HG03469 (cell line): ENCODE results near the gene LRRC27.

Experiments used
- ATAC-seq: cut with Tn5 transposase; IDR thresholded peaks from one replicate; pipeline ENCODE4 v1.9.1; 2021; ENCODE audit warnings: mild to moderate bottlenecking, moderate library complexity, moderate number of reproducible peaks; ENCODE audit not compliant: unreplicated experiment

Gene LRRC27

GRCh38 chr10:132300582-132300981 is 31.4 kb upstream of the LRRC27 start:
- no peak for ATAC-seq

GRCh38 chr10:132301371-132302330 is 30.3 kb upstream of the LRRC27 start:
- no peak for ATAC-seq

GRCh38 chr10:132302421-132303310 is 29.3 kb upstream of the LRRC27 start:
- ATAC-seq, result no peak

GRCh38 chr10:132303361-132304115 is 28.5 kb upstream of the LRRC27 start:
- no peak for ATAC-seq

- no peak for ATAC-seq
Measured at GRCh38 chr10:132304756-132305509, 27.1 kb upstream of the LRRC27 start.

GRCh38 chr10:132305654-132306342 is 26.2 kb upstream of the LRRC27 start:
- ATAC-seq, result no peak

GRCh38 chr10:132306343-132306685 is 25.7 kb upstream of the LRRC27 start:
- ATAC-seq, result no peak

- peak; percentile 11 for ATAC-seq
Measured at GRCh38 chr10:132306864-132307751, 24.9 kb upstream of the LRRC27 start.

- peak; percentile 47 for ATAC-seq
Measured at GRCh38 chr10:132307823-132308586, 24.0 kb upstream of the LRRC27 start, which contains the start of gene STK32C. STK32C (minus strand) TSS chr10:132307950; CDS start chr10:132307833, 117 bp downstream.

- no peak for ATAC-seq
Measured at GRCh38 chr10:132308587-132309470, 23.2 kb upstream of the LRRC27 start.

- ATAC-seq, result no peak
Measured at GRCh38 chr10:132309471-132309865, 22.5 kb upstream of the LRRC27 start.

- ATAC-seq, result no peak
Measured at GRCh38 chr10:132309879-132310591, 22.0 kb upstream of the LRRC27 start.

GRCh38 chr10:132310701-132311337 is 21.2 kb upstream of the LRRC27 start:
- no peak for ATAC-seq

GRCh38 chr10:132311338-132311939 is 20.6 kb upstream of the LRRC27 start:
- no peak for ATAC-seq

- no peak for ATAC-seq
Measured at GRCh38 chr10:132313305-132313704, 18.7 kb upstream of the LRRC27 start.
